GM20431 (cell line): ENCODE results near the gene C6orf62.
"Not testable (repeated sequence)": the region's sequence is repeated elsewhere in the genome, so short reads cannot be mapped to it uniquely, and the experiment has no call there.

Experiments
- in situ Hi-C: fragments of 300-500 bp; cut with MseI, MboI; formaldehyde crosslinking; loops from one replicate; pipeline ENCODE4 v1.15.0; 2020; ENCODE audit warnings: low sequenced_read_pairs; ENCODE audit not compliant: unreplicated experiment

The C6orf62 gene

DNA sequence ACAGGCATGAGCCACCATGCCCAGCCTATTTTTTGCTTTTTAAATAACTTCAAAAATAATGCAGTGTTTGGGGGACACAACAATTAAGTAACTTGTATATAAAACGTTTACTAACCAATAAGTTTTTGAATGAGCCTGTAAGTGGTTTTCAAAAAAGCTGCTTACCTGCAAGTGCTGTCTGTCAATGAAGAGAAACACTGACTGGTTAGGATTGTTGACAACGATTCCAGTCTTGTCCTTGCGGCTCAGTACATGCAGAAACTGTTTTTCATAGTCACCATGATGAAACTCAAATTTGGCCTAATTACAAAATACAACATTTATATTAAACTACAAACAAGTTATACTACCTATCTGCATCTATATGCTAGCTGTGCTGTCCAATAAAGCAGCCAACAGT lies 10.3 kb downstream of the C6orf62 start:
- in situ Hi-C loops = no loop called here

DNA sequence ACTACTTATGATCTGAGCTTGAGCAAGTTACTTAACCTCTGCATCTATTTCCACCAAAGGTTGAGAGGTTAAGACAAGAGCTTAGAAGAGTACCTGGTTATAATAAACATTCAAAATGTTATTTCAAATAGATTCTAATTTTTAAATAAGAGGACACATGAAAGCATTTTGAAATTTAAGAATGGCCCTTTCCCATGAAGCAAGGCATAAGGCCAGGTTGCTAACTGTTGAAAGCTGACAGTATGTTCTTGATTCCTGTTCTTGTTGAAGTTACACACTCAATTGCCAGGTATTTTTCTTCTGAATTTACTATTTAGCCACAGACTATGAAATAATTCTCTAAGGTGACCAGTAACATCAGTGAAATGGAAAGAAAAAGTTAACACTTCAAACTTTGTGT lies 14.5 kb downstream of the C6orf62 start:
- in situ Hi-C loops = no loop called here

- in situ Hi-C loops = no loop called here
Measured at GRCh38 chr6:24702720-24703282, 16.2 kb downstream of the C6orf62 start.

GRCh38 chr6:24699521-24700359 lies 19.2 kb downstream of the C6orf62 start:
- in situ Hi-C loops = loop anchor here (10.0 kb wide), 1 partner anchor 105 kb away; no protein-coding TSS in a partner anchor

GRCh38 chr6:24696097-24696496 lies 22.9 kb downstream of the C6orf62 start:
- in situ Hi-C loops = loop anchor here (10.0 kb wide), 1 partner anchor 101 kb away; no protein-coding TSS in a partner anchor

- in situ Hi-C loops = loop anchor here (10.0 kb wide), 1 partner anchor 101 kb away; no protein-coding TSS in a partner anchor
Measured at GRCh38 chr6:24695635-24696034, 23.3 kb downstream of the C6orf62 start.

DNA sequence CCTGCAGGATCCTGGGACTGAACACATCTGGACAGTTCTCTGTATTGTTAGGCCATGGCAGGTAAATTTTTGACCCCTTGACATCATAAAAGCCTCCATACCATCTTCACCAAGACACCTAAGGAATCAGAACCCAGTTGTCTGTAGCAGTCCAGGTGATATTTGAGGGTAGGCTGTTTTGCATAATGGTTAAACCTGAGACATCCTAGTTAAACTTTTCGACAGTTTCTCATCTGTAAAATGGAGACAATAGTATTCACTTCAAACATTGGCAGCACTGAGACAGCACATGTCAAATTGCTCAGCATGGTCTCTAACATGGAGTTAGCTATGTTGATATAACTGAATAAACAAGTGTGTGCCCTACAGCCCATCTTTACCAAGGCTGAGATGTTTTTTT lies 24.8 kb downstream of the C6orf62 start:
- in situ Hi-C loops = loop anchor here (10.0 kb wide), 1 partner anchor 99 kb away; no protein-coding TSS in a partner anchor

DNA sequence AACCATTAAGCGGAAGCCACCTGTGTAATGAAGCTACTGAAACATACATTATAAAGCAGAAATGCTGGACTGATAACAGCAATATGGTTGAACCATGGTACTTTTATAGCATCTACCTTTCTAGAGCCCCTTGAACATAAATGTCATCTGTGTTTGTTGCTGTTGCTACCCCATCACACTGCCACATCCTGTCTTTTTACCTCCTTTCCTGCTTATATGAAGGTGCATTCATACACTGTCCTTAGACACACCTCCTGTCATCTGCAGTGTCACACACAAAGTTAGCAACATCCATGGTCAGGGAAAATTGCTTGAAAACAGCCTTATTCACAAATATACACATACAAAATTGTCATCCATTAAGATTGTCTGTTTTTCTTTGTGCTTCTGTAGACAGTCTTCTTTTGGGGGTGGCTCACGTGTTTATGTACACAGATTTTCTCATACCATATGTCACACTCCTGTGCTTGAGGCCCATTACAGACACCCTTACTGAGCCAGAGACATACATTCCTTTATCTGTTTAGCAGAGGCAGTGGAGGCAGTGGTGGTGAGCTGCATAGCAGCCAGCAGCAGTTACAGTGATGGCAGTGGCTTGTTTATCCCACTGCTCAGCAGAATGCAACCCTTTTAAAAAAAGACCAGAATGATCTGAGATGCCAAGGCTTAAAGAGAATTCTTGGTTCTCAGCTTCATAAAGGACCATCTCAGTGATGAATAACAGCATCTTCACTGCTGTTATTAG lies 25.9 kb downstream of the C6orf62 start:
- in situ Hi-C loops = loop anchor here (10.0 kb wide), 1 partner anchor 98 kb away; no protein-coding TSS in a partner anchor

DNA sequence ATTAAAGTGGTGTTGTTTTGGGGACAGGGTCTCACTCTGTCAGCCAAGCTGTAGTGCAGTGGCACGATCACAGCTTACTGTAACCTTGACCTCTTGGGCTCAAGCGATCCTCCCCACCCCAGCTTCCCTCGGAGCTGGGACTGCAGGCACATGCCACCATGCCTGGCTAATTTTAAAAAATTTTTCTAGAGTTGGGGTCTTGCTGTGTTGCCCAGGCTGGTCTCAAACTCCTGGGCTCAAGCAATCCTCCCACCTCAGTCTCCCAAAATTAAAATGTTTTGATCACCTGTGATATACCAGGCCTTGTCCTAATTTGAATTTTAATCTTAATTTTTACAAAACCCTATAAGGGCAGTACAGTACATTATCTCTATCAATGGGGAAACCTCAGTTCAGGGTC lies 26.5 kb downstream of the C6orf62 start:
- in situ Hi-C loops = loop anchor here (10.0 kb wide), 1 partner anchor 98 kb away; no protein-coding TSS in a partner anchor

GRCh38 chr6:24692003-24692402 lies 27.0 kb downstream of the C6orf62 start:
- in situ Hi-C loops = loop anchor here (10.0 kb wide), 1 partner anchor 97 kb away; no protein-coding TSS in a partner anchor

DNA sequence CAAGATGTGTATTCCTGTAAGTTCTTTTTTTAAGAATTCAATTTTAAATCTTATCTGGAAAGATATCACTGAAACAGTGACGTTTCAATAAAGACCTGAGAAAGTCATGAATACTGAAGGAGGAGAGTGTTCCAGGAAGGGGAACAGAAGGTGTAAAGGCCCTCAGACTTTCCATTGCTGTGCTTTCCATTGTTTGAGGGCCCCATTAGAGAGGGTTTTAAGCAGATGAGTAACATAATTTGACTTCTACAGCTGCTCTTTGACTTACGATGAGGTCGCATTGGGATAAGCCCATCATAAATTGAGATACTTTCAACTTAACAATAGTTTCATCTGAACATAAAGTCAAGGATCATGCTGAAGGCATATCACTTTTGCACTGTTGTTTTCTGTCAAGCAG lies 27.4 kb downstream of the C6orf62 start:
- in situ Hi-C loops = loop anchor here (10.0 kb wide), 1 partner anchor 97 kb away; no protein-coding TSS in a partner anchor

DNA sequence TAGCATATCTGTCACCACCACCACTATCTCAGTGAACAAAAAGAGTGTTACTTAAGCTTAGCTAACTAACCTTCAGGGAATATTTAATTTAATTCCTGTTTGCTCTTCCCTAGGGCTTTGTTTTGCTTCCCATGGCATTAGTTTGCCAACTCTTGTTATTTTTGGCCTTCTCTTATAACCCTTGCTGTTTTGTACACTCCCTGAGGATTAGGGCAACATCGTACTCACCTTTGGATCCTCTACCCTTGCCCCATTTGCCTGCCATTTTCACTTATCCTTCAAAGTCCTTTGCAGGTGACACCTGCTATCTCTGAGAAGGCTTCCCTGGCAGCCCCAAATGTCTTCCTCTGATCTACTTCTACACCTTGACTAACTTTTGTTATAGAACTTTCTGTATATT lies 28.4 kb downstream of the C6orf62 start:
- in situ Hi-C loops = loop anchor here (10.0 kb wide), 1 partner anchor 96 kb away; no protein-coding TSS in a partner anchor

DNA sequence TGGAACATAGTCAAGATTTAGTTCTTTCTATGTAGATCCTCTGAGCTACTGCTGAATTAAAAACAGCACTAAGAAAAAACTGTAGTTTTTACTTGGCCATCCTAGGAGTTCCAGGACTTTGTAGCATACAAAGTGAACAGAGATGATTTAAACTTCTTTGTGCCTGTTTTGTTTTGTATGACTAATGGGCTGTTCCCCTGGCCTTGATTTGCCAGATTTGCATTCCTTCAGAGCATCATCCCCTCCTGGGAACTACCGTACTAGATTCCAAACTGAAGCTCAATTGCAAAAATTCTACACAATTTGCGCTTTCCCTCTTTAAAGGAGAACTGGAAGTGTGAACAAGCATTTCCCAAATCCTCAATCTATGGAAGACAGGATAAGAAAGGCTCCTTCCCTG lies 29.0 kb downstream of the C6orf62 start:
- in situ Hi-C loops = loop anchor here (10.0 kb wide), 1 partner anchor 95 kb away; no protein-coding TSS in a partner anchor

- in situ Hi-C loops = no loop called here
Measured at GRCh38 chr6:24686946-24687345, 32.0 kb downstream of the C6orf62 start.

- in situ Hi-C loops = no loop called here
Measured at GRCh38 chr6:24686408-24686807, 32.5 kb downstream of the C6orf62 start.

DNA sequence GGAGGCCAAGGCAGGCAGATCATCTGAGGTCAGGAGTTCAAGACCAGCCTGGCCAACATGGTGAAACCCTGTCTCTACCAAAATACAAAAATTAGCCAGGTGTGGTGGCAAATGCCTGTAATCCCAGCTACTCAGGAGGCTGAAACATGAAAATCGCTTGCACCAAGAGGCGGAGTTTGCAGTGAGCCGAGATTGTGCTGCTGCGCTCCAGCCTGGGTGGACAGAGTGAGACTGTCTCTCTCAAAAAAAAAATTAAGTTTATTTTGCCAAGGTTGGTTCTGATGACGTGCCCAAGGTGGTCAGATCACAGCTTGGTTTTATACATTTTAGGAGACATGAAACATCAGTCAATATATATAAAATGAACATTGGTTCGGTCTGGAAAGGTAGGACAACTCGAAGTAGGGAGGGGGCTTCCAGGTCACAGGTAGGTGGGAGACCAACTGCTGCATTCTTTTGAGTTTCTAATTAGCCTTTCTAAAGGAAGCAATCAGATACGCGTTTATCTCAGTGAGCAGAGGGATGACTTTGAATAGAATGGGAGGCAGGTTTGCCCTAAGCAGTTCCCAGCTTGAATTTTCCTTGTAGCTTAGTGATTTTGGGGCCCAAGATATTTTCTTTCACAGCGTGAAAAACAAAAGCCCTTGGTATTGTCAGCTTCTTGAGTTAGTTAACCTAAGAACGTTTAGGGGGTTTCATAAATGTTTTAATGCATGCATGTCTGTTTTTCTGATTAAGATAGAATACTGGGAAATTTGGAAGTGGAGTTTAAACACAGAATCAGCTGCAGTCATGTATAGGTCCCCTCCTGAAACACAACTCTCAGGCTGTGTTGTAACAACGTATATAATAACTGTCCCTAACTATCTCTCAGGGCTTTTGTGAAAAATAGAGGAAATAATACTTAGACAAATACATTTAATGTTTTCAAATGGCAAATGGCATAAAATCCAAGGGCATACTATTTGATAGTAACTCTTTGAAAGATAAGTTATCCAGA lies 35.4 kb downstream of the C6orf62 start:
- in situ Hi-C loops = no loop called here

DNA sequence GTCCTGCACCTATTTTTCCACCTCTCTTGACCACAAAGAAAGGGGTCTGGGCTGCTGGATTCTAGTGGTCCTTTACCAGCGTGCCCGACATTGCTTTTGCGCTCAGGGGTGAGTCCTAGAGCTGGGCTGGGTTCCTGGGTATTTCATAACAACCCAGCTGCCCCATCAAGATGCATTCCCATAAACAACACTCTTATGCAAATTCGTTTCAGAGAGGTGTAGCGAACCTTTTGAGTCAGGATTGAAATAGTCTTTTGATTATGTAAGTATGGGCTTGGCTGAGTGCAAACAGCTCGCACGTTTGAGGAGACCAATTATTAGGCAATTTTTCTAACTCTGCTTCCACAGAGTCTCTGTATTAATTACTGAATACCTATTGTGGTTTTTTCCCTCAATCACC lies 38.4 kb downstream of the C6orf62 start:
- in situ Hi-C loops = no loop called here

DNA sequence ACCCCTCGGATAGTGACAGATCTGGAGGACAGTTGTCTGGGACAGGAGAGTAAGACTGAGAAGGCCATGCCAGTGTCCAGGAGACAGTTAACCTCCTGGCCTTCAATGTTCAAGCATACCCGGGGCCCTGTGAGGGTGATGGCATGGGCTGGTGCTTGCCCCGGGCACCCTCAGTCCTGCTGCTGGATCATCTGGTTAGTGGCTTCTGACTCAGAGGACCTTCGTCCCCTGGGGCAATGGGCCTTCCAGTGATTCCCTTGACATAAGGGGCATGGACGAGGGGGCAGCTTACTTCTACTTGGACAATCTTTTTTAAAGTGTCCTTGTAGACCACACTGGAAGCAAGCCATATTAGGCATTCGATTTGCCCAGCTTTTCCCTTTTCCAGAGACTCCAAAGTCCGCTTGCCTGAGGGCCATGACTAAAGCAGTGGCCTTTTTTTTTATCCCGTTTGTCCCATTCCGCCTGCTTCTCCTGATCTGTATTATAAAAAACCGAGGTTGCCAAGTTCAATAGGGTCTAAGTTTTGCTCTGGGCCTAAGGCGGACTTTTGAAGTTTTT lies 40.1 kb downstream of the C6orf62 start:
- in situ Hi-C loops = not testable (repeated sequence)

- in situ Hi-C loops = no loop called here
Measured at GRCh38 chr6:24673625-24674024, 45.3 kb downstream of the C6orf62 start.
